Erythroblast (primary cell): ENCODE measurements around the gene PTPRM.

Experiments used
- GATA1 ChIP-seq: IDR thresholded peaks from 2 replicates; pipeline ENCODE4 v1.6.1; 2011; ENCODE audit warnings: low read depth, mild to moderate bottlenecking, control low read depth, low read length, moderate library complexity
- POLR2A ChIP-seq: IDR thresholded peaks from 2 replicates; pipeline ENCODE4 v1.6.1; 2011; ENCODE audit warnings: mild to moderate bottlenecking, low read length

DNA sequence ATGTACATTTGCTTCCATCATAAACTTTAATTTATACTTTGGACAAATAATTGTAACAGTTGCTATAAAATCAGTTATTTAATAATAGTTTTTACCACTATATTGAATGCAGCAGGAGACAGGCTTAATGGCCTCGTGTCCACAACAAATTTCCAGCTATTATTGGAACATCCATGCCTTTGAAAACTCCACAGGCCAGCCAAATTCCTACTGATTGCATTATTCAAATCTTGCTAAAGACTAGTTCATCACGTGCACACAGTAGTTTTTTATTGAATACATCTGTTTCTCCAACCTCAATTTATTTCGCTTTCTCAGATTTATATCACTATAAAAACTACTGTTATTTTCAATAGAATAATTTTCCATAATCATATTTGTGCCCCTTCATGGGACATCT, 18.4 kb upstream of the PTPRM start:
- no peak for TF ChIP-seq POLR2A
- no peak for TF ChIP-seq GATA1
